ENCODE data around the gene LCA5.
"Not testable (repeated sequence)": the region's sequence is repeated elsewhere in the genome, so short reads cannot be mapped to it uniquely, and the experiment has no call there.

The LCA5 gene

GRCh38 chr6:79446006-79446405 lies 91.2 kb downstream of the LCA5 start:
- TF ChIP-seq CTCF (conservative IDR thresholded peaks at IDR 0.05): no peak

GRCh38 chr6:79443876-79444275 lies 93.4 kb downstream of the LCA5 start:
- H3K27ac ChIP-seq: not testable (repeated sequence)

More at GRCh38 chr6:79446006-79446405, 91.2 kb downstream of the LCA5 start:
- no peak overlapping the region for H3K27ac ChIP-seq

GRCh38 chr6:79441192-79441591 lies 96.0 kb downstream of the LCA5 start:
- no peak overlapping the region for H3K27ac ChIP-seq
- TF ChIP-seq CTCF (conservative IDR thresholded peaks at IDR 0.05): no peak

- TF ChIP-seq CTCF (conservative IDR thresholded peaks at IDR 0.05): no peak
- peak overlapping the region; percentile 46 for H3K27ac ChIP-seq
Measured at GRCh38 chr6:79440598-79440997, 96.6 kb downstream of the LCA5 start.

- TF ChIP-seq CTCF (conservative IDR thresholded peaks at IDR 0.05): no peak
- no peak overlapping the region for H3K27ac ChIP-seq
Measured at GRCh38 chr6:79438030-79438429, 99.2 kb downstream of the LCA5 start.

- TF ChIP-seq CTCF (conservative IDR thresholded peaks at IDR 0.05): no peak
- H3K27ac ChIP-seq: no peak overlapping the region
Measured at GRCh38 chr6:79436241-79436640, 101.0 kb downstream of the LCA5 start.

- TF ChIP-seq CTCF (conservative IDR thresholded peaks at IDR 0.05): no peak
- H3K27ac ChIP-seq: no peak overlapping the region
Measured at GRCh38 chr6:79435746-79436145, 101.5 kb downstream of the LCA5 start.

All from VCaP (cell line).